HepG2 (cell line): ENCODE measurements around the gene RAB33A. TPM values are rescaled to one million over a fixed set of nuclear protein-coding genes. Genes with fewer than 3 reads are reported as not detected.

Source experiments
- ATAC-seq: fragments of 200-7000 bp; cut with Tn5 transposase; 3 replicates; pipeline ENCODE4 v1.9.1; 2020; ENCODE audit warnings: mild to moderate bottlenecking, moderate library complexity
- BruUV-seq: library from RNA; stranded (reverse); fragments of 400-500 nt; replicated peaks from 2 replicates; lab custom pipeline; 2021; lab: Mats Ljungman, UMichigan
- CTCF ChIA-PET: fragments of 300-600 bp; formaldehyde crosslinking; extraction: SDS; loops from one replicate; lab custom pipeline; 2021; ENCODE audit warnings: low total read pairs, inconsistent platforms, low intra/inter-chr PET ratio; lab: Yijun Ruan, JAX
- POLR2A ChIA-PET: fragments of 350-600 bp; sonication (Branson Sonifier 250); formaldehyde crosslinking; loops from one replicate; lab custom pipeline; 2020; ENCODE audit warnings: antibody characterized with exemption, inconsistent platforms; lab: Yijun Ruan, JAX
- DNase-seq: peaks from one replicate; pipeline ENCODE4 v3.0.0-alpha.2; 2015; ENCODE audit warnings: low spot score
- FAIRE-seq: peaks from 3 replicates; lab custom pipeline; 2011; peaks lifted over from hg19 to GRCh38; lab: Jason Lieb, UNC
- H2AFZ ChIP-seq: one replicate; pipeline ENCODE4 v1.6.1; 2011; ENCODE audit warnings: low read length, inconsistent platforms
- H3K27ac ChIP-seq: fragments of 300-600 bp; 3 replicates; pipeline ENCODE4 v1.8.0; 2011; ENCODE audit warnings: mixed run types, mild to moderate bottlenecking, mixed read lengths, low read length, inconsistent platforms; ENCODE audit not compliant: insufficient read depth; ENCODE audit errors: extremely low read length
- H3K27me3 ChIP-seq, 2 experiments: fragments of 200-600 bp in 1 of 2; 2 replicates in 1 of 2; 3 replicates in 1 of 2; pipeline versions ENCODE4 v1.6.0 to v1.8.0; 2011; ENCODE audit warnings: low read length in 2 of 2, mild to moderate bottlenecking in 2 of 2, moderate library complexity in 2 of 2, inconsistent platforms in 1 of 2; ENCODE audit not compliant: insufficient read depth in 2 of 2, control insufficient read depth in 1 of 2
- H3K36me3 ChIP-seq, 2 experiments: fragments of 200-600 bp in 1 of 2; replicated peaks in 1 of 2; 2 replicates in 1 of 2; 3 replicates in 1 of 2; pipeline versions ENCODE4 v1.5.1 to v1.8.0; 2011; ENCODE audit warnings: low read length in 2 of 2, inconsistent platforms in 1 of 2; ENCODE audit not compliant: insufficient read depth in 2 of 2, control insufficient read depth in 1 of 2
- H3K4me1 ChIP-seq: 2 replicates; pipeline ENCODE4 v1.5.1; 2012; ENCODE audit warnings: low read length, inconsistent platforms; ENCODE audit not compliant: insufficient read depth
- H3K4me2 ChIP-seq: 2 replicates; pipeline ENCODE4 v1.6.0; 2011; ENCODE audit warnings: low read depth, low read length, inconsistent platforms
- H3K4me3 ChIP-seq, 3 experiments: fragments of 200-600 bp in 1 of 3; sonication (generic), shearing (Covaris generic) in 1 of 3; replicated peaks in 1 of 3; 2 replicates each; pipeline ENCODE4 v1.5.1; 2011 to 2016; ENCODE audit warnings: low read length in 3 of 3, inconsistent platforms in 2 of 3, low read depth in 2 of 3, mild to moderate bottlenecking in 2 of 3, control low read depth in 1 of 3, mixed read lengths in 1 of 3; ENCODE audit not compliant: insufficient read depth in 1 of 3
- H3K79me2 ChIP-seq: one replicate; pipeline ENCODE4 v1.6.1; 2011; ENCODE audit warnings: low read length, inconsistent platforms; ENCODE audit not compliant: insufficient read depth
- H3K9ac ChIP-seq: 2 replicates; pipeline ENCODE4 v1.6.0; 2011; ENCODE audit warnings: mild to moderate bottlenecking, low read depth, low read length, inconsistent platforms; ENCODE audit not compliant: insufficient read depth
- H3K9me3 ChIP-seq: 2 replicates; pipeline ENCODE4 v1.5.1; 2012; ENCODE audit warnings: mild to moderate bottlenecking, low read length
- H4K20me1 ChIP-seq: 2 replicates; pipeline ENCODE4 v1.6.0; 2011; ENCODE audit warnings: inconsistent platforms, mild to moderate bottlenecking, low read length, moderate library complexity; ENCODE audit not compliant: insufficient read depth
- DMAP1 ChIP-seq: IDR thresholded peaks from 2 replicates; pipeline ENCODE4 v1.6.1; 2016
- DZIP1 ChIP-seq: sonication (generic); formaldehyde crosslinking; IDR thresholded peaks from 2 replicates; pipeline ENCODE4 v1.5.0; 2020; ENCODE audit warnings: mild to moderate bottlenecking, missing genetic modification reagents
- HOXA7 ChIP-seq: sonication (generic); formaldehyde crosslinking; IDR thresholded peaks from 2 replicates; pipeline ENCODE4 v1.8.1; 2022; ENCODE audit warnings: mild to moderate bottlenecking, missing genetic modification reagents, moderate library complexity
- MAFF ChIP-seq: IDR thresholded peaks from 2 replicates; pipeline ENCODE4 v1.6.1; 2011; ENCODE audit warnings: low read depth, low read length, improper control_type of control experiment
- MAFK ChIP-seq, 2 experiments: IDR thresholded peaks in 1 of 2; conservative IDR thresholded peaks in 1 of 2; 2 replicates each; pipeline ENCODE4 v1.6.1; 2011; ENCODE audit warnings: improper control_type of control experiment in 2 of 2, low read length in 2 of 2
- NFIC ChIP-seq: IDR thresholded peaks from 2 replicates; pipeline ENCODE4 v1.6.1; 2012; ENCODE audit warnings: mild to moderate bottlenecking, low read length, inconsistent platforms
- SETDB1 ChIP-seq: sonication (generic); formaldehyde crosslinking; IDR thresholded peaks from 2 replicates; pipeline ENCODE4 v1.5.1; 2020; ENCODE audit warnings: missing genetic modification reagents, mild to moderate bottlenecking, borderline replicate concordance
- SMYD3 ChIP-seq: sonication (generic); formaldehyde crosslinking; IDR thresholded peaks from 2 replicates; pipeline ENCODE4 v1.8.1; 2023; ENCODE audit warnings: mild to moderate bottlenecking, missing genetic modification reagents
- ZBTB21 ChIP-seq: sonication (generic); formaldehyde crosslinking; IDR thresholded peaks from 2 replicates; pipeline ENCODE4 v1.4.0; 2020; ENCODE audit warnings: missing genetic modification reagents
- ZNF704 ChIP-seq: sonication (generic); formaldehyde crosslinking; IDR thresholded peaks from 2 replicates; pipeline ENCODE4 v1.8.1; 2023; ENCODE audit warnings: mild to moderate bottlenecking, inconsistent platforms, moderate library complexity, missing genetic modification reagents, borderline replicate concordance
- ZNF740 ChIP-seq: sonication (generic); formaldehyde crosslinking; IDR thresholded peaks from 2 replicates; pipeline ENCODE4 v1.4.0; 2020; ENCODE audit warnings: missing genetic modification reagents
- WGBS: methylation state at CpG from one replicate; pipeline ENCODE4 v1.1.6; 2017; ENCODE audit warnings: low lambda C conversion rate; 5-methylcytosine and 5-hydroxymethylcytosine counted together
- in situ Hi-C: cut with HindIII; loops from 2 replicates; pipeline ENCODE4 v1.10.0; 2017; ENCODE audit warnings: low pct_unique_long_range_greater_than_20kb; ENCODE audit not compliant: extremely low pct_ligation_motif_present
- intact Hi-C: fragments of 100-400 bp; cut with micrococcal nuclease; formaldehyde crosslinking; loops from one replicate; pipeline ENCODE4 v1.10.0; 2022; ENCODE audit not compliant: unreplicated experiment
- polyA plus RNA-seq, 8 experiments: library from polyadenylated mRNA; depleted of rRNA in 3 of 8; stranded (reverse) in 7 of 8; unstranded in 1 of 8; fragments of >200 nt; fragmentation: Illumina TruSeq in 4 of 8; extraction: Trizol in 4 of 8; gene quantifications; 2 replicates each; pipeline versions ENCODE4 v1.2.1 to v1.2.3, GENCODE V29; 2011 to 2016; ENCODE audit warnings: low read depth in 4 of 8, missing spikeins in 1 of 8, mixed read lengths in 1 of 8; ENCODE audit not compliant: insufficient read depth in 1 of 8
- total RNA-seq, 5 experiments: library from RNA; depleted of rRNA; stranded (reverse); fragments of >200 nt; fragmentation: Illumina TruSeq; extraction: Trizol; gene quantifications; 2 replicates each; pipeline ENCODE4 v1.2.3, GENCODE V29; 2016; ENCODE audit warnings: low read depth in 1 of 5

Gene RAB33A
- total and polyA plus RNA-seq, 2 of the 13 experiments (the other 11 are each of a cell fraction or from before 2014, with no cell fraction given): 0.26 TPM; not detected in 1

GRCh38 chrX:130145123-130145522, 26.6 kb upstream of the RAB33A start:
- FAIRE-seq (no peak), ATAC-seq (no peak)
- WGBS: 96% methylated on average over 4 of the region's 4 CpGs
- H3K4me1 ChIP-seq: no peaks in the 10 kb centered on the region
- H3K4me2 ChIP-seq: no peak overlapping the region
- no peak overlapping the region for H3K4me3 ChIP-seq
- no peaks in the 10 kb centered on the region for H4K20me1 ChIP-seq
- POLR2A ChIA-PET: no interaction called here
- intact Hi-C loops (no loop called here), in situ Hi-C loops (no loop called here)
- no peak overlapping the region for H3K27ac ChIP-seq
- H3K9me3 ChIP-seq: no peaks in the 10 kb centered on the region
- TF ChIP-seq ZNF740 (CRISPR knock-in tag) (no peak), NFIC (no peak), SMYD3 (CRISPR knock-in tag) (no peak), ZNF704 (CRISPR knock-in tag) (no peak), SETDB1 (no peak), DMAP1 (CRISPR knock-in tag) (no peak), MAFF (peak; percentile 31; the same call in 1 of the 2 replicates), ZBTB21 (CRISPR knock-in tag) (no peak), HOXA7 (CRISPR knock-in tag) (no peak), MAFK (conservative IDR thresholded peaks at IDR 0.05 in 1 of 2, IDR thresholded peaks at IDR 0.05 in 1 of 2; ENCODE audit: low read length in 2 of 2) (peak; percentile 16 to 61; a peak in 2 of 4 replicates), DZIP1 (CRISPR knock-in tag) (no peak)
- TF ChIP-seq, all 625 proteins: peak for 2
- Histone ChIP-seq H3K27me3 (no peaks in the 10 kb centered on the region), H3K36me3 (peaks cover 6 to 30% of the 10 kb centered on the region in 2 experiments; a peak in 4 of 5 replicates), H3K9ac (no peak overlapping the region), H3K79me2 (no peaks in the 10 kb centered on the region), H2AFZ (no peak overlapping the region)
- DNase-seq: no peak
- BruUV-seq: no TSS peak
- CTCF ChIA-PET: no interaction called here
